Activated B cell treated with CpG ODN at 0.5 μM for 24 hours (primary cell): Measurements from ENCODE around the gene DCC. TPM values are rescaled to one million over a fixed set of nuclear protein-coding genes. Genes with fewer than 3 reads are reported as not detected.

Experiments
- ATAC-seq: fragments of 200-7000 bp; cut with Tn5 transposase; one replicate; pipeline ENCODE4 v1.10.0; 2021; ENCODE audit warnings: low read depth, mild to moderate bottlenecking, moderate library complexity
- CTCF ChIA-PET: fragments of 350-600 bp; sonication (Branson Sonifier 250); formaldehyde crosslinking; loops from one replicate; lab custom pipeline; 2021; ENCODE audit warnings: antibody characterized with exemption; lab: Charles Lee
- POLR2A ChIA-PET: fragments of 350-600 bp; sonication (Branson Sonifier 250); formaldehyde crosslinking; loops from one replicate; lab custom pipeline; 2021; ENCODE audit warnings: antibody characterized with exemption; lab: Charles Lee
- DNase-seq: peaks from one replicate; pipeline ENCODE4 v3.0.0; 2022
- H3K27ac Mint-ChIP-seq: one replicate; pipeline ENCODE4 v1.8.0; 2020; ENCODE audit warnings: mixed read lengths
- H3K27me3 Mint-ChIP-seq: one replicate; pipeline ENCODE4 v1.8.0; 2021; ENCODE audit warnings: mixed read lengths
- H3K36me3 Mint-ChIP-seq: one replicate; pipeline ENCODE4 v1.8.0; 2021; ENCODE audit warnings: low read depth, mixed read lengths
- H3K4me1 Mint-ChIP-seq: one replicate; pipeline ENCODE4 v1.8.0; 2021; ENCODE audit warnings: mixed read lengths
- H3K4me3 Mint-ChIP-seq: one replicate; pipeline ENCODE4 v1.8.0; 2020; ENCODE audit warnings: mild to moderate bottlenecking, mixed read lengths
- H3K9me3 Mint-ChIP-seq: one replicate; pipeline ENCODE4 v1.8.0; 2020; ENCODE audit warnings: mixed read lengths
- CTCF ChIP-seq: fragments of 200-600 bp; IDR thresholded peaks from one replicate; pipeline ENCODE4 v1.8.0; 2022; ENCODE audit warnings: antibody characterized with exemption, mild to moderate bottlenecking
- intact Hi-C: fragments of 100-400 bp; cut with micrococcal nuclease; formaldehyde crosslinking; loops from one replicate; pipeline ENCODE4 v1.15.1; 2024
- total RNA-seq: library from RNA; stranded (reverse); gene quantifications from 2 replicates; pipeline ENCODE4 v1.2.3, GENCODE V29; 2022

DCC gene
- total RNA-seq, 1 donor from 2014 or later = not detected

DNA sequence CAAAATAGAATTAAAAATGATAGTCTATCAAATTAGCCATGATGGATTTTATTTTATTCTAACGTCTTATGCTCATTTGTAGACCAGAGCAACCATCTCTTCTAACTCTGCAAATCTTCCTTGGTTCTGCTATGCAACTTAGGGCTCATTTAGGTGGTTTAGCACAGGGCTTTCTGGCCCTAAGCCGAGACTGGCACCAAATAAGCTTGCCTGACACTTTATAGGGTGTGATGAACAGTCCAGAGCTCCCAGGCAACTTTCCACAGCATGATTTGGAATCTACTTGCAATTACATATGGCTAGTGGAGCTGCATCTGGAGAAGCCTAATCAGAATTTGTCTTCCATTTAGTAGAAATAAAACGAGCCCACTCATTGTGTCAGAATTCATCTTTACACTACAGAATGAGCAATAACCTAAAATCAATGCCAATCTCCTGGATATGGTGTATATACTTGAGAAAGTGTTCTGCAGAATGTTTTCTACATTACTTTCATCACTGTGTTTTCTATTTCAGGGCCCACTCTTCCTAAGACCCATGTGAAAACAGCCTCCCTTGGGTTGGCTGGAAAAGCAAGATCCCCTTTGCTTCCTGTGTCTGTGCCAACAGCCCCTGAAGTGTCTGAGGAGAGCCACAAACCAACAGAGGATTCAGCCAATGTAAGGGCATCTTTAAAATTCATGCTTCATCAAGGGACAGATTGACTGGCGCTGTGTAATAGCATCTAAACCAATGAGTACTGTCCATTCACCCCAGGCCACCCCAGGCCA lies 1186.3 kb downstream of the DCC start:
- ChIA-PET POLR2A (no interaction called here), CTCF (no interaction called here)
- H3K27ac Mint-ChIP-seq = no peak overlapping the region
- H3K36me3 Mint-ChIP-seq = no peaks in the 10 kb centered on the region
- no peak overlapping the region for H3K4me3 Mint-ChIP-seq
- H3K9me3 Mint-ChIP-seq = no peaks in the 10 kb centered on the region
- H3K27me3 Mint-ChIP-seq = no peaks in the 10 kb centered on the region
- no peak for DNase-seq
- no peak for ATAC-seq
- intact Hi-C loops = no loop called here
- no peak for TF ChIP-seq CTCF
- no peaks in the 10 kb centered on the region for H3K4me1 Mint-ChIP-seq

- no peaks in the 10 kb centered on the region for H3K9me3 Mint-ChIP-seq
- no peaks in the 10 kb centered on the region for H3K4me1 Mint-ChIP-seq
- no peaks in the 10 kb centered on the region for H3K36me3 Mint-ChIP-seq
- ChIA-PET POLR2A (no interaction called here), CTCF (no interaction called here)
- intact Hi-C loops = no loop called here
- DNase-seq (no peak), ATAC-seq (no peak)
- no peak for TF ChIP-seq CTCF
- no peak overlapping the region for H3K27ac Mint-ChIP-seq
- no peaks in the 10 kb centered on the region for H3K27me3 Mint-ChIP-seq
- no peak overlapping the region for H3K4me3 Mint-ChIP-seq
Measured at GRCh38 chr18:53527365-53527764, 1187.4 kb downstream of the DCC start.

- no peak for TF ChIP-seq CTCF
- Mint-ChIP-seq H3K4me1 (no peaks in the 10 kb centered on the region), H3K27ac (no peak overlapping the region), H3K36me3 (no peaks in the 10 kb centered on the region), H3K4me3 (no peak overlapping the region), H3K27me3 (no peaks in the 10 kb centered on the region), H3K9me3 (no peaks in the 10 kb centered on the region)
- ChIA-PET POLR2A (no interaction called here), CTCF (no interaction called here)
- DNase-seq (no peak), ATAC-seq (no peak)
- intact Hi-C loops = no loop called here
Measured at GRCh38 chr18:53531187-53531586, 1191.2 kb downstream of the DCC start.

- TF ChIP-seq CTCF = no peak
- no peaks in the 10 kb centered on the region for H3K27me3 Mint-ChIP-seq
- no peak overlapping the region for H3K27ac Mint-ChIP-seq
- H3K9me3 Mint-ChIP-seq = no peaks in the 10 kb centered on the region
- H3K4me3 Mint-ChIP-seq = no peak overlapping the region
- ChIA-PET POLR2A (no interaction called here), CTCF (no interaction called here)
- intact Hi-C loops = no loop called here
- no peaks in the 10 kb centered on the region for H3K4me1 Mint-ChIP-seq
- ATAC-seq = no peak
- no peak for DNase-seq
- no peaks in the 10 kb centered on the region for H3K36me3 Mint-ChIP-seq
Measured at GRCh38 chr18:53531896-53532295, 1191.9 kb downstream of the DCC start.

- DNase-seq = no peak
- POLR2A ChIA-PET = no interaction called here
- no peak overlapping the region for H3K4me3 Mint-ChIP-seq
- CTCF ChIA-PET = no interaction called here
- no peaks in the 10 kb centered on the region for H3K4me1 Mint-ChIP-seq
- H3K27ac Mint-ChIP-seq = no peak overlapping the region
- TF ChIP-seq CTCF = no peak
- no peaks in the 10 kb centered on the region for H3K9me3 Mint-ChIP-seq
- no peaks in the 10 kb centered on the region for H3K27me3 Mint-ChIP-seq
- intact Hi-C loops = no loop called here
- ATAC-seq = no peak
- H3K36me3 Mint-ChIP-seq = no peaks in the 10 kb centered on the region
Measured at GRCh38 chr18:53534203-53534602, 1194.2 kb downstream of the DCC start.
